OCI-LY7 (cell line): Measurements from ENCODE around the gene TSTD1. TPM values are rescaled to one million over a fixed set of nuclear protein-coding genes. Genes with fewer than 3 reads are reported as not detected.
A peak's percentile ranks its signal among the peaks of the same experiment; 100 is the strongest.

Experiments used
- BruUV-seq: library from RNA; stranded (reverse); fragments of 400-500 nt; replicated peaks from 2 replicates; lab custom pipeline; 2021; lab: Mats Ljungman, UMichigan
- CTCF ChIA-PET: fragments of 300-600 bp; sonication (Branson Sonifier 250); formaldehyde crosslinking; loops from one replicate; lab custom pipeline; 2022; ENCODE audit warnings: antibody characterized with exemption; ENCODE audit not compliant: unreplicated experiment; lab: Charles Lee
- POLR2A ChIA-PET: fragments of 300-600 bp; sonication (Branson Sonifier 250); formaldehyde crosslinking; loops from one replicate; lab custom pipeline; 2022; ENCODE audit warnings: antibody characterized with exemption; lab: Charles Lee
- DNase-seq: peaks from one replicate; pipeline ENCODE4 v3.0.0-alpha.2; 2015; ENCODE audit warnings: low spot score
- H2AFZ ChIP-seq: fragments of 200-600 bp; sonication (generic), shearing (Covaris generic); 2 replicates; pipeline ENCODE4 v1.6.1; 2014; ENCODE audit warnings: mild to moderate bottlenecking, antibody characterized with exemption, low read length, moderate library complexity
- H3K27ac ChIP-seq: fragments of 200-600 bp; sonication (generic); 2 replicates; pipeline ENCODE4 v1.5.1; 2014; ENCODE audit warnings: mixed run types, low read depth, mild to moderate bottlenecking, moderate library complexity, low read length, inconsistent platforms; ENCODE audit not compliant: poor library complexity, severe bottlenecking
- H3K36me3 ChIP-seq: fragments of 200-600 bp; sonication (generic); 2 replicates; pipeline ENCODE4 v1.6.1; 2014; ENCODE audit warnings: mild to moderate bottlenecking, antibody characterized with exemption, low read length, moderate library complexity, mixed read lengths; ENCODE audit not compliant: insufficient read depth
- H3K4me1 ChIP-seq: fragments of 200-600 bp; sonication (generic); 2 replicates; pipeline ENCODE4 v1.5.1; 2014; ENCODE audit warnings: mild to moderate bottlenecking, low read length; ENCODE audit not compliant: insufficient read depth, poor library complexity, severe bottlenecking
- H3K4me2 ChIP-seq: fragments of 200-600 bp; sonication (generic); 2 replicates; pipeline ENCODE4 v1.6.1; 2014; ENCODE audit warnings: mild to moderate bottlenecking, low read length
- H3K4me3 ChIP-seq: fragments of 200-600 bp; sonication (generic); 2 replicates; pipeline ENCODE4 v1.5.1; 2014; ENCODE audit warnings: mild to moderate bottlenecking, low read depth, low read length; ENCODE audit not compliant: poor library complexity, severe bottlenecking
- H3K79me2 ChIP-seq: fragments of 200-600 bp; sonication (generic); 2 replicates; pipeline ENCODE4 v1.6.1; 2016; ENCODE audit warnings: low read depth, mild to moderate bottlenecking, low read length, moderate library complexity, mixed read lengths; ENCODE audit not compliant: insufficient read depth
- H3K9me2 ChIP-seq: fragments of 200-600 bp; sonication (generic); 2 replicates; pipeline ENCODE4 v1.6.1; 2016; ENCODE audit warnings: mild to moderate bottlenecking, low read length, mixed read lengths; ENCODE audit not compliant: insufficient read depth
- H3K9me3 ChIP-seq: fragments of 200-600 bp; sonication (generic); 2 replicates; pipeline ENCODE4 v1.6.1; 2014; ENCODE audit warnings: mild to moderate bottlenecking, mixed run types, low read length, mixed read lengths
- H4K20me1 ChIP-seq: fragments of 200-600 bp; sonication (generic); 2 replicates; pipeline ENCODE4 v1.6.1; 2014; ENCODE audit warnings: mild to moderate bottlenecking, antibody characterized with exemption, low read length, moderate library complexity, mixed read lengths; ENCODE audit not compliant: insufficient read depth
- CTCF ChIP-seq: fragments of 200-600 bp; sonication (generic); conservative IDR thresholded peaks from 2 replicates; pipeline ENCODE4 v1.5.1; 2014; ENCODE audit warnings: mild to moderate bottlenecking, antibody characterized with exemption, low read length, moderate library complexity, mixed read lengths
- EZH2phosphoT487 ChIP-seq: fragments of 200-600 bp; sonication (generic); IDR thresholded peaks from 2 replicates; pipeline ENCODE4 v1.6.1; 2018; ENCODE audit warnings: low read depth, borderline replicate concordance, mild to moderate bottlenecking, mixed run types, antibody characterized with exemption, low read length, moderate library complexity, mixed read lengths
- intact Hi-C: fragments of 100-400 bp; cut with micrococcal nuclease; formaldehyde crosslinking; loops from one replicate; pipeline ENCODE4 v1.10.0; 2022; ENCODE audit not compliant: unreplicated experiment
- total RNA-seq, 2 experiments: library from RNA; depleted of rRNA in 1 of 2; stranded (reverse); fragments of >200 nt in 1 of 2; shearing (Covaris generic) in 1 of 2; gene quantifications; 2 replicates each; pipeline ENCODE4 v1.2.3, GENCODE V29; 2014 to 2022

Gene TSTD1
- total RNA-seq, 2 experiments from 2014 or later = 73.4 to 164 TPM

- no peaks in the 10 kb centered on the region for H3K9me2 ChIP-seq
- peaks cover 35% of the 10 kb centered on the region for H3K79me2 ChIP-seq
- POLR2A ChIA-PET = interaction anchor here (0.6 to 2.4 kb wide), 2 partner anchors 15 to 122 kb away, joined by 3 to 9 read pairs; partner anchors contain the start of gene USF1
- no TSS peak for BruUV-seq
- CTCF ChIA-PET = interaction anchor here (1.5 kb wide), 1 partner anchor 14 kb away, joined by 3 read pairs; no protein-coding TSS in a partner anchor
- H3K4me2 ChIP-seq = no peak overlapping the region
- intact Hi-C loops = no loop called here
- no peaks in the 10 kb centered on the region; the same call in 1 of the 2 replicates for H4K20me1 ChIP-seq
- no peak for DNase-seq
- H3K4me1 ChIP-seq = no peaks in the 10 kb centered on the region
- H3K36me3 ChIP-seq = peaks cover 70% of the 10 kb centered on the region
- no peak for TF ChIP-seq CTCF
- no peak for TF ChIP-seq EZH2phosphoT487
- H2AFZ ChIP-seq = no peak overlapping the region
- no peak overlapping the region for H3K4me3 ChIP-seq
- no peak overlapping the region for H3K27ac ChIP-seq
- no peaks in the 10 kb centered on the region for H3K9me3 ChIP-seq
Measured at GRCh38 chr1:161061419-161061818, 22.7 kb upstream of the TSTD1 start.

DNA sequence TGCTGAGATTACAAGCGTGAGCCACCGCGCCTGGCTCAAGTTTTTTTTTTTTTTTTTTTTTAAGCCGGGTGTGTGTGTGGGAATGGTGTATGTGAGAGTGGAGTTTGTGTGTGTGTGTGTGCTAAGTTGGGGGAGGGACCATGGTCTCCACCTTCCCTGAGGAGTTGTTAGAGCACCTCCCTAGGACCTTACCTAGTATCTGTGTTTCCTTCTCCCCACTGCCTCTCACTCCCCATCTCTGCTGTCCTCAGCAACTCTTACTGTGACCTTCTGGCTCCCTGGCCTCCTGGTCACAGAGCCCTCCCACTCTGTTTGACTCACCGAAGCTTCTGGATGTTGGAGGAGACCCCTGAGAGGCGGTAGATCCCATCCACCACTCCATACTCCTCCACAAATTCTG lies 20.5 kb upstream of the TSTD1 start:
- no peak overlapping the region for H3K27ac ChIP-seq
- H4K20me1 ChIP-seq = no peaks in the 10 kb centered on the region; the same call in 1 of the 2 replicates
- intact Hi-C loops = no loop called here
- peaks cover 74% of the 10 kb centered on the region for H3K36me3 ChIP-seq
- no peaks in the 10 kb centered on the region for H3K9me2 ChIP-seq
- no TSS peak for BruUV-seq
- no peak overlapping the region for H2AFZ ChIP-seq
- no peaks in the 10 kb centered on the region for H3K9me3 ChIP-seq
- H3K4me1 ChIP-seq = no peaks in the 10 kb centered on the region
- no peak for DNase-seq
- no peak for TF ChIP-seq CTCF
- TF ChIP-seq EZH2phosphoT487 = no peak
- no peak overlapping the region for H3K4me2 ChIP-seq
- H3K79me2 ChIP-seq = peaks cover 25% of the 10 kb centered on the region
- ChIA-PET CTCF (interaction anchor here (0.9 kb wide), 1 partner anchor 9 kb away, joined by 4 read pairs; no protein-coding TSS in a partner anchor), POLR2A (interaction anchor here (1.8 to 2.4 kb wide), 2 partner anchors 9 to 13 kb away, joined by 9 read pairs; partner anchors contain the start of gene USF1)
- H3K4me3 ChIP-seq = no peak overlapping the region

- no peak for TF ChIP-seq EZH2phosphoT487
- TF ChIP-seq CTCF = peak; percentile 80
- DNase-seq = no peak
- intact Hi-C loops = no loop called here
- H3K9me2 ChIP-seq = no peaks in the 10 kb centered on the region
- no TSS peak for BruUV-seq
- H3K9me3 ChIP-seq = no peaks in the 10 kb centered on the region
- POLR2A ChIA-PET = interaction anchor here (1.4 kb wide), 1 partner anchor 15 kb away, joined by 4 read pairs; the partner anchor contains the start of gene ARHGAP30
- CTCF ChIA-PET = interaction anchor here (0.7 to 1.3 kb wide), 4 partner anchors 9 to 57 kb away, joined by 3 to 4 read pairs (median 4); partner anchors contain the start of genes ARHGAP30 and USF1
- H3K4me1 ChIP-seq = no peaks in the 10 kb centered on the region
- H4K20me1 ChIP-seq = no peaks in the 10 kb centered on the region
- H2AFZ ChIP-seq = no peak overlapping the region
- peaks cover 4% of the 10 kb centered on the region; the same call in 1 of the 2 replicates for H3K79me2 ChIP-seq
- H3K27ac ChIP-seq = no peak overlapping the region
- H3K4me3 ChIP-seq = no peak overlapping the region
- no peak overlapping the region for H3K4me2 ChIP-seq
- H3K36me3 ChIP-seq = peaks cover 94% of the 10 kb centered on the region
Measured at GRCh38 chr1:161054805-161055204, 16.0 kb upstream of the TSTD1 start.
